Endothelial cell of umbilical vein (primary cell): ENCODE measurements around the gene ATAD5.

ENCODE experiments used
- EZH2 ChIP-seq: IDR thresholded peaks from 2 replicates; pipeline ENCODE4 v1.6.1; 2012; ENCODE audit warnings: borderline replicate concordance, low read depth, mild to moderate bottlenecking, moderate library complexity, low read length, inconsistent platforms; ENCODE audit not compliant: severe bottlenecking
- FOS ChIP-seq: IDR thresholded peaks from 2 replicates; pipeline ENCODE4 v1.6.1; 2011; ENCODE audit warnings: mild to moderate bottlenecking, low read length, moderate library complexity, borderline replicate concordance; ENCODE audit not compliant: insufficient read depth
- GATA2 ChIP-seq: IDR thresholded peaks from 2 replicates; pipeline ENCODE4 v1.7.0; 2011; ENCODE audit warnings: low read depth, mild to moderate bottlenecking, moderate library complexity, mixed read lengths, low read length; ENCODE audit not compliant: insufficient read length, insufficient read depth
- JUN ChIP-seq: IDR thresholded peaks from 2 replicates; pipeline ENCODE4 v1.6.1; 2011; ENCODE audit warnings: borderline replicate concordance, low read depth; ENCODE audit not compliant: insufficient read length, insufficient read depth
- MYC ChIP-seq: IDR thresholded peaks from one replicate; pipeline ENCODE4 v1.6.1; 2011; ENCODE audit warnings: mild to moderate bottlenecking, low read depth, low read length
- POLR2A ChIP-seq: IDR thresholded peaks from 2 replicates; pipeline ENCODE4 v1.6.1; 2012; ENCODE audit warnings: low read depth, mild to moderate bottlenecking, control low read depth, low read length
- POLR2AphosphoS5 ChIP-seq: IDR thresholded peaks from 2 replicates; pipeline ENCODE4 v1.6.1; 2012; ENCODE audit warnings: low read depth, mild to moderate bottlenecking, control low read depth, low read length, moderate library complexity; ENCODE audit not compliant: insufficient read depth
- TF ChIP-seq, protein P1 (sequence below), 2 donors: IDR thresholded peaks; 1 replicate in 1 of 2; 2 replicates in 1 of 2; pipeline ENCODE4 v1.5.1; 2011; ENCODE audit warnings: low read length in 2 of 2, mild to moderate bottlenecking in 2 of 2, moderate library complexity in 2 of 2, control low read depth in 1 of 2, inconsistent platforms in 1 of 2, low read depth in 1 of 2; ENCODE audit not compliant: insufficient read depth in 1 of 2; ENCODE audit errors: extremely low read depth in 1 of 2

DNA sequence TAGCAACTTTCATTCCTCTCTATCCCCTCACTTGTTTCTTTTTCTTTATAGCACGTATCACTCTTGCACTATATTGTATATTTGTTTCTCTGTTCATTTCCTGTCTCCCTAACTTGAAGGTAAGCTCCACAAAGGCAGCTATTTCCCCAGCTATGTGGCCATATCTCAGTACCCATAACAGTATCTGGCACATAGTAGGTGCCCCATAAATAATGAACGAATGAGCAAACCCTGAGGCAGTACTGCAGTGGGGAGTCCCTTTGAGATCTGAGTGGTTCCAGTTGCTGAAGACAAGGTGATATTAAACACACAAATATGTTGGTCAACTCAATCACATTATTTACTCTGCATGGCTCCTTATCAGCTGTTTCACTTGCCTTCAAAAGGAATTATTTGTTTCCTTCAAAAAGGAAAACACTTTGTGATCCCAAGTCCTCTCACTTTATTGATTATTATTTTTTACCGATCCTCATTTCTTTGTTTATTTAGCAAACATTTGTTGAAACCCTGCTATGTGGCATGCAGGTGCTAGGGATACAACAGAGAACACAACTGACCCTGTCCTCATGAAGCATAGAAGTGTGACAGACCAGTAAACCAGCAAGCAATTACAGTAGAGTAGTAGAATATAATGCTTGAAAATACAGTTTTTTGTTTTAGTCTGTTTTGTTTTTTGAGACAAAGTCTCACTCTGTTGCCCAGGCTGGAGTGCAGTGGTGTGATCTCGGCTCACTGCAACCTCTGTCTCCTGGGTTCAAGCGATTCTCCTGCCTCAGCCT is 84.3 kb downstream of the ATAD5 start:
- no peak for TF ChIP-seq EZH2
- no peak for TF ChIP-seq POLR2A
- TF ChIP-seq, protein P1, sequence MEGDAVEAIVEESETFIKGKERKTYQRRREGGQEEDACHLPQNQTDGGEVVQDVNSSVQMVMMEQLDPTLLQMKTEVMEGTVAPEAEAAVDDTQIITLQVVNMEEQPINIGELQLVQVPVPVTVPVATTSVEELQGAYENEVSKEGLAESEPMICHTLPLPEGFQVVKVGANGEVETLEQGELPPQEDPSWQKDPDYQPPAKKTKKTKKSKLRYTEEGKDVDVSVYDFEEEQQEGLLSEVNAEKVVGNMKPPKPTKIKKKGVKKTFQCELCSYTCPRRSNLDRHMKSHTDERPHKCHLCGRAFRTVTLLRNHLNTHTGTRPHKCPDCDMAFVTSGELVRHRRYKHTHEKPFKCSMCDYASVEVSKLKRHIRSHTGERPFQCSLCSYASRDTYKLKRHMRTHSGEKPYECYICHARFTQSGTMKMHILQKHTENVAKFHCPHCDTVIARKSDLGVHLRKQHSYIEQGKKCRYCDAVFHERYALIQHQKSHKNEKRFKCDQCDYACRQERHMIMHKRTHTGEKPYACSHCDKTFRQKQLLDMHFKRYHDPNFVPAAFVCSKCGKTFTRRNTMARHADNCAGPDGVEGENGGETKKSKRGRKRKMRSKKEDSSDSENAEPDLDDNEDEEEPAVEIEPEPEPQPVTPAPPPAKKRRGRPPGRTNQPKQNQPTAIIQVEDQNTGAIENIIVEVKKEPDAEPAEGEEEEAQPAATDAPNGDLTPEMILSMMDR (IDR thresholded peaks at IDR 0.05; ENCODE audit: extremely low read depth in 1 of 2, insufficient read depth in 1 of 2, low read depth in 1 of 2, low read length in 2 of 2), result no peak
- no peak for TF ChIP-seq GATA2
- no peak for TF ChIP-seq POLR2AphosphoS5
- TF ChIP-seq JUN, result no peak
- TF ChIP-seq FOS, result no peak
- TF ChIP-seq MYC, result no peak
